ENCODE measurements around the gene LAPTM4A.
A peak's percentile ranks its signal among the peaks of the same experiment; 100 is the strongest.
"Not testable (repeated sequence)": the region's sequence is repeated elsewhere in the genome, so short reads cannot be mapped to it uniquely, and the experiment has no call there.

LAPTM4A gene

GRCh38 chr2:20051532-20052228, at the start of gene LAPTM4A:
Gene LAPTM4A (minus strand): TSS chr2:20051628. CDS start chr2:20051520, 108 bp downstream.
- DNase-seq (ENCODE audit: low read depth) = peak; percentile 99

DNA sequence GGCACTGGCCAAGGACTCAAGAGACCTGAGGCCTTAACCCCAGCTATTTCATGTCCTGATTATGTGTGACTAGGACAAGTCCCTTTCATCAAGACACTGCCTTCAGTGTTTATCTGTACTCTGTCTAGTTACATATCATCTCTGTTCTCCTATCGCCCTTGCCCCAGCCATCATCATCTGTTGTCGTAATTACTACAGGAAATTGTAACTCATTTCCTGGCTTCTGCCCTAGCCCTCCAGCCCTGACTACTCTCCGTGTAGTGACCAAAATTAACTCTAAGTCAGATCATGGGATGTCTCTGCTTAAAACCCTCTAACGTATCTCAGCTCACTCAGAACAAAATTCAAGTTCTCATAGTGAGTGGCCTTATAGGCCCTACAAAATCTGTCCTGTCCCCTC, 49.3 kb upstream of the LAPTM4A start:
- no peak for DNase-seq (ENCODE audit: low read depth)

- no peak for DNase-seq (ENCODE audit: low read depth)
These were observed 48.4 kb upstream of the LAPTM4A start for GRCh38 chr2:20099780-20100179.

DNA sequence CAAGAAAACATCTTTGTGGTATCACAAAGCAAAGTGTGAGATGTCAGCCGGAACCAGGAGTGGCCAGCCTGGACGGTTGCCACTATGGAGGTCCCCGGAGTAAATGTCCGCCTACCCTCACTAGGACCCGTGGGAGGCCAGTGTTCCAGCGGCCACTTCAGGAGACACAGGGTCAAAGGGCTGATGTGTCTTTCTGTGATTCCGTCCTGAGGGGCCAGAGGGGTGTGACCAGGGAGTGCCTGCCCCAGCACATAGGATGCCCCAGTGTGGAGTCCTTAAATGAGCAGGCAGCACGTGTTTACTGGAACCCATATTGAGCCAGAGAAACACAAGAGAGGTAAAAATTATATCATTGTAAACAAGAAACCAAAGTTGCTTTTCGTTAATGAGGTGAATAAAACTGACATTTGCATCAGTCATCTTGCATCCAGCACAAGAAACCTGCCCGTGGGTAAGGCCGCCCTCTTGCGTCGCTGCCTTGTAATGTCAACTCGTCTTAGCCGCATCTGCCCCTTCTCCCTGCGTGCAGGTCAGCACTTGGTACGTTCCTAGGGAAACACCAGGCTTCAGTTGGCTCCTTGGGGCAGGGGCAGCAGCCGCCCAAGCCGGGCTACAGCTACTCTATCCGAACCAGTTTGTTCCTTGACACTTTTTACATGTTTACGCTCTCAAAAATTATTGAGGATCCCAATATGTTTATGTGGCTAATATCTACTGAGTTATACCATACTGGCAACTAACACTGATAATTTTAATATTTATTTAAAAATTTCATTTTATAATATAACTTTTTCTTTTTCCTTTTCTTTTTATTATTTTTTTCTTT, 46.7 kb upstream of the LAPTM4A start:
- peak; percentile 61 for DNase-seq (ENCODE audit: low read depth)

GRCh38 chr2:20095469-20095868, 44.0 kb upstream of the LAPTM4A start:
- DNase-seq (ENCODE audit: low read depth) = no peak

- DNase-seq (ENCODE audit: low read depth) = no peak
These were observed 43.5 kb upstream of the LAPTM4A start for GRCh38 chr2:20094955-20095354.

DNA sequence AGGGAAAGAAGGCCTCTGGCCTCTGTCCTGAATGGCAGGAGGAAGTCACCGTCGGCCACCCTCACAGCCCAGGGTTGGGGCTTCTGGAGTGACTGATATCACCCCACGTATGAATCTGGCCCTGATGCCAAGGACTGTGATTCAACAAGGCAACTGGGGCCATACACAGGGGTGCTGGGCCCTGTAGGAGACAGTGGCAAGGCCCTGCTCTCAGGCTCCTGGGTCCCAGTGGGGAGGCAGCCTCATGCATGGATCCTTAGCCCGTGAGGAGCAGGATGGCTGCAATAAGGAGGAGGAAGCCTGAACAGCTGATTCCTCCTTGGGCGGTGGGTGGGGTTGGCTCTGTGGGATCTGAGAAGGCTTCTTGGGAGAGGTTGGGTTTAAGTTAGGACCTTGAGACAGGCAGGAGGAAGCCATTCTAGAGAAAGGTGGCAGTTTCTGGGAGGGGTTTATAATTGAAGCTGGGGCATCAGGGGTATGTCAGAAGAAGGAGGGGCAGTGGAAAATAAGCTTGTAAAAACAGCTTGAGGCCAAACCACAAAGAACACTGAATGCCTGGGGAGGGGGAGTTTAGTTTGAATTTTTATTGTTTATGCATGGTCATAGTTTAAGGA, 42.8 kb upstream of the LAPTM4A start:
- no peak for DNase-seq (ENCODE audit: low read depth)

GRCh38 chr2:20093263-20094141, 42.1 kb upstream of the LAPTM4A start:
- DNase-seq (ENCODE audit: low read depth) = peak; percentile 59

DNA sequence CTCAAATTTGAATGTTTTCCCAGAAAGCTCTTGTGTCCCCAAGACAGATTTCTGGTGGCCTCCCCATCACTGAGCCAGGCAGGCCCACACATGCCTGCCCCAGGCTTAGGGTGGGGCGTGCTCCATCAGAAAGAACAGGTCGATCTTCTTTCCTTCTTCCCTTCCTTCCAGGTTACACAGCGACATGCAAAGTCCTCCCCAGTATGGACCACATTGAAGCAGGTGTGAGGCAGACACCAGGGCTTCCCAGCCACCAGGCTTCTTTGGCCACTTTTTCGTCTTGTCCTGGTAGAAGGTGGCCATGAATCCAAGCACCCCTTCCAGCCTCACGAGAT, 41.4 kb upstream of the LAPTM4A start:
- no peak for DNase-seq (ENCODE audit: low read depth)

DNA sequence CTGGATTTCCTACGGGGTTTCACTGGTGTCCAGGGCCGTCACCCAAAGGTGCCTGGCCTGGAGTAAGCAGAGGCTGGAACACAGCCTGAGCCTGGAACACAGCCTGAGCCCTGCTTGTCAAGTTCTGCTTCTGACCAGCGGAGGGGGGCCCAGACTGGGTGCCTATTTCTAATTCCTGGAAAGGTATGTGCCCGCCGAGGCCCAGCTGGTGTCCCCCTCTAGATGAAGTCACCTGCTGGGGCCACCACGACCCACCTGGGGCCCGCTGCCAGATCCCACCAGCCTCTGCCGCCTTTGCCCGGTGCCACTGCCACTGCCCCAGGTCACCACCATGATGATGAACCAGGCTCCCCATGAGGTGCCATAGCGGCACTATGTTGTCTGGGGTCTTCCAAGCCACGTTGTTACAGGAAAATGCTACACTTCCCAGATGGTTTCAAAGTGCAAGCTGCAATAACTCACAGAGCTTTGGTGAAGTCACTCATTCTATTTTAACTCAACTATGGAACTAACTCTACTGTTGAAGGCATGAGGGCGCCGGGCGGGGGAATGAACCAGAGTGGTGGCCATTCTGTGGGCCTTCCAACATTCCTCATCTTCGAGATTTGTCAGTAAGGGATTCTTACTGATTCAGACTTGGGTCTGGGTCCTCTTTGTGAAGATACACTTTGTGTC, 40.9 kb upstream of the LAPTM4A start:
- DNase-seq (ENCODE audit: low read depth) = no peak

- DNase-seq (ENCODE audit: low read depth) = peak; percentile 88
These were observed 40.0 kb upstream of the LAPTM4A start for GRCh38 chr2:20091305-20091991.

DNA sequence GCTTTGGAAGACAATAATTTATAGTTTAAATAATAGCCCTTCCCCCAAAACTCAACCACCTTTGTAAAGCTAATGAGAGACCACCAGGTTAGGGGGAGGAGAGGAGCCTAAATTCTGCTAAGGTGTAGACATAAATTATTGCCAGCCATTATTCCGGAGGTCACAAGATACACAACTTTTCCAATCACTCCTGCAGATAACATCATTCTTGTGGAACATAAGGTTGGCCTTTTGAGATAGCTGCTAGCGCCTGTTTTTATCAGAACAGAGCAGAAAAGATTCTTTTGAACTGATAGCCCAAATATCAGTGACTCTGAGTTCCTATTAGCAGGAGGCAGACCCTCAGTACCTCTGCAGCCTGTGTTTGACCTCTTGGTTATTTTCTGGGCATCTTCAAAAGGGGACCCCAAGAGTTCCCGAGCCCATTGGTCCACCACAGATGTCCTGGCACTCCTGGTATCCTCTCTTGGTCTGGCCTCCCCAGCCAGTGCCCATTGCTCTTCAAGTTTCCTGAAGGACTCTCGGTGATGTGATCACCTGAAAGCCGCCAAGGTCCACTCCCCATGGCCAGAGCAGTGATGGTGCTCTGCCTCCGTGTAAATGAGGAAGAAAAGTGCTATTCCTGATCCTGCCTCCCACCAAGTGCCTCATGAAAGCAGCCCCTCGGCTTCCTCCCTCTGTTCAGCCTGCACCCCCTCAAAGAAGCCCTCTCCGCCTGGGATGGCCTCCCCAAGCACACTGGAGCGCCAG, 38.5 kb upstream of the LAPTM4A start:
- DNase-seq (ENCODE audit: low read depth) = no peak

GRCh38 chr2:20085909-20086308, 34.5 kb upstream of the LAPTM4A start:
- DNase-seq (ENCODE audit: low read depth) = not testable (repeated sequence)

DNA sequence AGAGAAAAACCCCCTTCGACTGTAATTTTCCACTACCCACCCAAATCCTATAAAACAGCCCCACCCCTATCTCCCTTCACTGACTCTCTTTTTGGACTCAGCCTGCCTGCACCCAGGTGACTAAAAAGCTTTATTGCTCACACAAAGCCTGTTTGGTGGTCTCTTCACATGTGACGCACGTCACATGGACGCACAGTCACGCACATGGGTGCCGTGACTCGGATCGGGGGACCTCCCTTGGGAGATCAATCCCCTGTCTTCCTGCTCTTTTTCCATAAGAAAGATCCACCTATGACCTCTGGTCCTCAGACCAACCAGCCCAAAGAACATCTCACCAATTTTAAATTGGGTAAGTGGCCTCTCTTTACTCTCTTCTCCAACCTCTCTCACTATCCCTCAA, 31.4 kb upstream of the LAPTM4A start:
- DNase-seq (ENCODE audit: low read depth) = not testable (repeated sequence)

- no peak for DNase-seq (ENCODE audit: low read depth)
These were observed 30.4 kb upstream of the LAPTM4A start for GRCh38 chr2:20081841-20082240.

- no peak for DNase-seq (ENCODE audit: low read depth)
These were observed 29.5 kb upstream of the LAPTM4A start for GRCh38 chr2:20080839-20081415.

GRCh38 chr2:20080428-20080827, 29.0 kb upstream of the LAPTM4A start:
- no peak for DNase-seq (ENCODE audit: low read depth)

DNA sequence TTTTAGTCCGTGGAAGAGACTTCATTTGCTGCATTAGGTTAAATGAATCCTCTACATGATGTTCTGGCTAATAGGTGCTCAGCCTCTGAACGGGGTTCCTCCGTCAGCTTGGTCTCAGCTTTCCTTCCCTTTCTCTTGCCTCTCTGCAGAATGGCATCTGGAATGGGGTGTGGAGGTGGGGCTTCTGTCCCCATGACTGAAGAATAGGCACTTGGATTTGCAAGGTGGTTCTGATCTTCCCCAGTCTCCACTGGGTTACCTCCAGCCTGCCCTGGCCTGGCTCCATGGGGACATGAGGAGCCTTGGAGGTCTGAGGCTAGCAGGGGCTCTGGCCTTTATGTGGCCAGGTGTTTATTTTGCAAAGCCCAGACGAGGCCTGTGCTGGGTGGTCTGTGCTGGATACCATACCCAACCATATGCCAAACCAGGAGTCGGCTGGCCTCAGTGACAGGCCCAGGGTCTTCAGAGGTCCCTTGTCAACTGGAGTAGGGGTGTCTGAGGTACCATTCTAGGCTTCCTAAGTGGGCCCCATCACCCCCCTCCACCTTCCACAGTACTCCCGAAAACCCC, 28.2 kb upstream of the LAPTM4A start:
- DNase-seq (ENCODE audit: low read depth) = no peak

DNA sequence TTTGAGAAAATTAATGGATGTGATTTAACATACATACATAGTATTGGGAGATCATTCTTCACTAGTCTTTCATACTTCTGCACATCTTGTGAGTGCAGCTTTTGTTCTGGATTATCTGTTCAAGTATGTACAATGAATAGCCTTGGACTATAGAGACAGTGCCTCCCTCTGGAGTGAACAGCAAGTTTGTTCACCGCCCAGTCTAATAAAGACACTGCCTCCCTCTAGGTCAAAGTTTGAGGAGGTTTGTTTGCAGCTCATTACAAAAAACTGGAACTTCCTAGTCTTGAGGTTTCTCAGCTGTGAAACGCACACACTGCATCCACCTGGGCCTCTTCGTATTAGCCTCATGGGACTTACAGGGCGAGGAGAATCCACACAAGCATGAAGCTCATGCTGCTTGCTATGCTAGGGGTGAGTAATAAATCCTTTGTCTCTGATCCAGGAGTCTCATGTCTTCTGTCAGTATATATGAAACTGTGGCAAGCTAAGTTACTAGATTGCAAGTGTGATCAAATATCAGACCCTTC, 26.0 kb upstream of the LAPTM4A start:
- no peak for DNase-seq (ENCODE audit: low read depth)
